ENCODE measurements around the gene CKS1B. TPM values are rescaled to one million over a fixed set of nuclear protein-coding genes. Genes with fewer than 3 reads are reported as not detected.

Gene CKS1B
- polyA plus RNA-seq, 1 donor from 2014 or later = 29.0 TPM

DNA sequence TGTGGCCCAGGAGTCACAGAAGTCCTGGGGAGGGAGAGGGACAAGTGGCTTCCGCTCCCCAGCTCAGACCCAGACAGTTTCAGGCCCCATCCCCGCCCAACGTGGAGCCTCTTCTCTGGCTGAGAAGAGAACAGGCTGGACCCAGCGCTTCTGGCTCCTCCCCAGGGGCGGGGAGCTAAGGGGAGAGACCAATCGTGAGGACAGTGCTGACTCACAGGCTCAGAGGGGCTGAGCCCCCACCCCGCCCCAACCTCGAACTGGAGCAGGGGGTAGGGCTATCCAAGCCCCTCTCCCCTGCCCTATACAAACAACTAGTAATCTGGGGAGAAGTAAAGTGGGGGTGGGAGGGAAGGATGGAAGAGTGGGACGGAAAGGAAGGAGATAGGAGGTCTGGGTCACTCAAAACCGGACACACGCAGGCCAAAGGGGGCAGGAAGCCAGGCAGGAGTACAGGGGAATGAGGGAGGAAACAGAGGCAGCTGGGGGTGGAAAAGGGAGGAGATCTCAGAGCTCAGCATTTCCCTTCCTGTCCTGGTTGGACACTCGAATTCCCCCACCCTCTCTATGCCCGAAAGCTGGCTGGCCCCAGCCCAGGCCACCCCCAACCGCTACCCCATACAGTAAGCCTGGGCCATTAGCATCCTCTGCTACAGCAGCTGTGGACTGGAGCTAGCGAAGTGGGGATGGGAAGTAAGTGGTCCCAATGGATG is 3.7 kb upstream of the CKS1B start, which contains the start of gene SHC1:
SHC1 (minus strand) TSS at position 117 of the 710 bp plus-strand sequence. CDS start 221 bp downstream, outside the sequence.
- TF ChIP-seq EP300 (conservative IDR thresholded peaks at IDR 0.05; ENCODE audit: poor library complexity, severe bottlenecking) = no peak
- no peak for TF ChIP-seq EZH2 (IDR thresholded peaks at IDR 0.05; ENCODE audit: borderline replicate concordance, insufficient read depth, low read length, poor library complexity, severe bottlenecking)
- TF ChIP-seq SMC3 (conservative IDR thresholded peaks at IDR 0.05; ENCODE audit: poor library complexity) = no peak
- no peak for TF ChIP-seq POLR2AphosphoS5 (IDR thresholded peaks at IDR 0.05)

GRCh38 chr1:154971341-154971998 is 3.0 kb upstream of the CKS1B start:
- Histone ChIP-seq H3K27me3 (ENCODE audit: insufficient read depth, low read depth, low read length) (no peaks in the 10 kb centered on the region), H2AFZ (ENCODE audit: low read depth, low read length) (no peak overlapping the region), H3K36me3 (ENCODE audit: insufficient read depth, low read length) (no peaks in the 10 kb centered on the region), H4K20me1 (ENCODE audit: insufficient read depth) (no peaks in the 10 kb centered on the region), H3K27ac (ENCODE audit: low read length) (no peak overlapping the region), H3K9me2 (ENCODE audit: insufficient read depth, low read length) (no peaks in the 10 kb centered on the region), H3K79me2 (replicated peaks; ENCODE audit: insufficient read depth, low read length) (peaks cover 12% of the 10 kb centered on the region), H3K4me3 (ENCODE audit: low read length) (no peak overlapping the region), H3K4me2 (ENCODE audit: low read length) (no peak overlapping the region), H3K9me3 (ENCODE audit: low read length) (no peaks in the 10 kb centered on the region), H3K9ac (ENCODE audit: low read length) (no peak overlapping the region), H3F3A (ENCODE audit: insufficient read depth, low read length, poor library complexity, severe bottlenecking) (peaks cover 3% of the 10 kb centered on the region)
- TF ChIP-seq POLR2AphosphoS5 (IDR thresholded peaks at IDR 0.05) (no peak), CTCF (IDR thresholded peaks at IDR 0.05; ENCODE audit: poor library complexity, severe bottlenecking) (no peak), SMC3 (conservative IDR thresholded peaks at IDR 0.05; ENCODE audit: poor library complexity) (no peak), MXI1 (conservative IDR thresholded peaks at IDR 0.05; ENCODE audit: poor library complexity, severe bottlenecking) (no peak), REST (IDR thresholded peaks at IDR 0.05; ENCODE audit: borderline replicate concordance) (no peak), RAD21 (conservative IDR thresholded peaks at IDR 0.05) (no peak), EP300 (conservative IDR thresholded peaks at IDR 0.05; ENCODE audit: poor library complexity, severe bottlenecking) (no peak), TAF1 (IDR thresholded peaks at IDR 0.05; ENCODE audit: low read depth) (no peak), EZH2 (IDR thresholded peaks at IDR 0.05; ENCODE audit: borderline replicate concordance, insufficient read depth, low read length, poor library complexity, severe bottlenecking) (no peak)

More for the DNA sequence above, 3.7 kb upstream of the CKS1B start, which contains the start of gene SHC1:
- no peaks in the 10 kb centered on the region for H3K9me2 ChIP-seq (ENCODE audit: insufficient read depth, low read length)
- no peaks in the 10 kb centered on the region for H3K9me3 ChIP-seq (ENCODE audit: low read length)
- H3K27me3 ChIP-seq (ENCODE audit: insufficient read depth, low read depth, low read length) = no peaks in the 10 kb centered on the region
- no peak within 1 kb of the TSS for H3K27ac ChIP-seq (ENCODE audit: low read length)
- no peak within 1 kb of the TSS for H2AFZ ChIP-seq (ENCODE audit: low read depth, low read length)
- H3F3A ChIP-seq (ENCODE audit: insufficient read depth, low read length, poor library complexity, severe bottlenecking) = peaks cover 3% of the 10 kb centered on the region
- H3K9ac ChIP-seq (ENCODE audit: low read length) = peak within 1 kb of the TSS; percentile 41
- H3K4me2 ChIP-seq (ENCODE audit: low read length) = peak within 1 kb of the TSS; percentile 35
- H3K79me2 ChIP-seq (replicated peaks; ENCODE audit: insufficient read depth, low read length) = peaks cover 5% of the 10 kb centered on the region
- H3K36me3 ChIP-seq (ENCODE audit: insufficient read depth, low read length) = no peaks in the 10 kb centered on the region
- no peaks in the 10 kb centered on the region for H4K20me1 ChIP-seq (ENCODE audit: insufficient read depth)
- H3K4me3 ChIP-seq (ENCODE audit: low read length) = peak within 1 kb of the TSS; percentile 48
